NCI-H2081 treated with DMSO at 0.1 percent for 48 hours (cell line): ENCODE results near the gene TFDP1.
"Not testable (repeated sequence)": the region's sequence is repeated elsewhere in the genome, so short reads cannot be mapped to it uniquely, and the experiment has no call there.

Experiments used
- DNase-seq: peaks from one replicate; lab custom pipeline; 2025; lab: John Stamatoyannopoulos, UW

TFDP1 gene

GRCh38 chr13:113567681-113568080, 16.9 kb upstream of the TFDP1 start:
- no peak for DNase-seq

DNA sequence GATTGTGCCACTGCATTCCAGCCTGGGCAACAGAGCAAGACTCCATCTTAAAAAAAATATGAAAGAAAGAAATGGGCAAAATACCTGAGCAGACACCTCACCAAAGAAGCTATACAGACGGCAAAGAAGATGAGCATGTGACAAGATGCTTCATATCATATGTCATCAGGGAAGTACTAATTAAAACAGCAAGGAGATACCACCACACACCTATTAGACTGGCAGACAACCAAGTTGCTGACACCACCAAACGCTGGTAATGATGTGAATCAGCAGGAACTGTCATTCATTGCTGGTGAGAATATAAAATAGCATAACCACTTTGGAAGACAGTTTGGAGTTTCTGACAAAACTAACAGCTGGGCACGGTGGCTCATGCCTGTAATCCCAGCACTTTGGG, 11.5 kb upstream of the TFDP1 start:
- DNase-seq: no peak

DNA sequence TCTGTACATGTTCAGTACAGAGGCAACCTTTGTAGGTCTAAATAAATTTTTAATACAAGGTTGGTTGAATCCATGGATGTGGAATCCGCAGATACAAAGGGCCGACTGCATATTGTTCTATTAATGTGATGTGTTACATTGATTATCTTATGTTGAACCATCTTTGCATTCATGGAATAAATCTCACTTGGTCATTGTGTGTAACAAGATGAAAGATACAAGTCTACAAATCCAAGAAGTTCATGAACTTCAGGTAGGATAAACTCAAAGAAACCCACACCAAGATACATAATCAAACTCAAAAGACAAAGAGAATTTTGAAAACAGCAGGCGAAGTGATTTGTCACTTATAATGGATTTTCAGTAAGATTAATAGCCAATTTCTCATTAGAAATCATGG, 8.0 kb upstream of the TFDP1 start:
- DNase-seq: no peak

DNA sequence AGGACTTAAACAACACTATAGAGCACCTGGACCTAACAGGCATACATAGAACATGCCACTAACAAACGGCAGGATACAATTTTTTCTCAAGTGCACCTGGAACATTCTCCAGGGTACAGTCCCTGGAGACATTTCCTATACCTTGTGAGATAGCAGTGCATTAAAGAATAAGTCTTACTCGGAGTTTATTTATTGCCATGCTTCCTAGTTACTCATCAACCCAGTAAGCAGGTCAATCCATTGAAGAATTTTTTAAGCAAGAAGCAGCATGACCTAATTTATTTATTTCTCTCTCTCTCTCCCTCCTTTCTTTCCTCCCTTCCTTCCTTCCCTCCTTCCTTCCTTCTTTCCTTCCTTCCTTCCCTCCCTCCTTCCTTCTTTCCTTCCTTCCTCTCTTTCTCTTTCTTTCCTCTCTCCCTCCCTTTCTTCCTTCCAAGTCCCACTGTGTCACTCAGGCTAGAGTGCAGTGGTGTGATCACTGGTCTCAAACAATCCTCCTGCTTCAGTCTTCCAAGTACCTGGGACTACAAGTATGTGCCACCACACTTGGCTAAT, 6.6 kb upstream of the TFDP1 start:
- no peak for DNase-seq

DNA sequence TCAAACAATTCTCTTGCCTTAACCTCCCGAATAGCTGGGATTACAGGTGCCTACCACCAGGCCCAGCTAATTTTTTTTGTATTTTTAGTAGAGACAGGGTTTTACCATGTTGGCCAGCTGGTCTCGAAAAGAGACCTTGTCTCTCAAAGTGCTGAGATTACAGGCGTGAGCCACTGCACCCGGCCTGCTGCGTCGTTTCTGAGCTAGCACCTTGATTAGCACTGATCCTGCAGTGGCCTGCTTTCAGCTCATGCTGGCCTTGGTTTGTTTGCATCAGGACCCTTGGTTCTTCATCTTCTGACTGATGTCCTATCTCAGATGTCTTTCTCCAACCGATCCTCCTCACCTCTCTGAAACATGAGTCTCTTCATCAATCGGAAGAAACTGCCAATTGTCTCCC, 4.9 kb upstream of the TFDP1 start:
- no peak for DNase-seq

- no peak for DNase-seq
Observed at GRCh38 chr13:113581871-113582270, 2.7 kb upstream of the TFDP1 start.

- no peak for DNase-seq
Observed at GRCh38 chr13:113582841-113583631, 1.5 kb upstream of the TFDP1 start.

GRCh38 chr13:113584870-113585671, 518 bp downstream of the TFDP1 start:
- no peak for DNase-seq

DNA sequence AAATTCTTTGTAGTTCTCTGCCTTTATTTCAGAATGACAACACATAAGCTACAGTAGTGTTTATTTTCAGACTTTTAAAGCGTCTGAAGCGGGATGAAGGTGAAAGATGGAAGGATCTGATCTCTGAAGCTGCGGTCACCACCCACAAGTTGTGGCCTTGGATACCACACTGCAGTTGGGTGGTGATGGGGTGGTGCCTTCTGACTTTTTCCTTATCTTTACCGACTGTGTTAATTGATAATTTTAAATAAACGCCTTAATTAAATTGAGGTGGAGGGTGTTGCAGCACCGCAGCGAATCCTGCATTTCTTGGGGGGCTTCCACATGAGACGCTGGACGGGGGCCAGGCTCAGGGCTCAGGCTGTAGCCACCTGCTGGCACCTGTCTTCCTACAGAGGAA, 1.3 kb downstream of the TFDP1 start:
- no peak for DNase-seq

DNA sequence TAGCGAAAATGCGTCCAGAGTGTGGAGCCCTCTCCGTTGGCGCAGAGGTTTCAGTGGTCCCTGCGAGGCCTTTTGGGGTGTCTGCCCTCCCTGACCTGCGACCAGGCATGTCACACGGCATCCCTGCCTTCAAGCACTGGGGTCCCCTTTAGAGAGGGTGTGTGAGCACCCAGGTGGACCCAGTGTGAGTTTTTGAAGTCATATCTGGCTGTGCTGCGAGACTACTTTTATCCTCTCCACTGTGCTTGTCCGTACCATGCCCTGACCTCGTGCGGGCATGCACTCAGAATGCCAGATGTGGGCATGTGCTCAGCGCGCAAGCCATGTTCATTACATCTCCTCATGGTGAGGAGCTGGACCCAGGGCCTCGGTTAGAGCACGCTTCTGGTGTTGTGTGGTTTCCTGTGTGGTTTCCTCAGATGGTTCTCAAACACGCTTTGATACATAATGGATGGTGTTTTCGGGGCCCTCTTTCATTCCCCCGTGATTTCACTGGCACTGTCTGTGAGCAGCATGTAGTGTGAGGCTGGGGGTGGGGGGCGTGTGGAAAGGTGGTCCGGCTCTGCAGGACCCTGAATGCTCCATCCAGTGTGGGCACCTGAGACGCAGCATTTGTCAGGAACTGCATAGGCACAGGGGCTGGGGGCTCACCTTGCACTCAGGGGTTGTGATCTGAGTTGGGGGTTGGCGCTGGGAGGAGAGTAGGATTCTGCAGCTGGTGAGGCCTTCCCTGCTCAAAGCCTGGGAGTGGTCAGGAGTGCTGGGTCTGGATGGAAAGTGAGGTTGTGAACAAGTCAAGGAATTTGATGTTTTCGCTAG, 2.3 kb downstream of the TFDP1 start:
- no peak for DNase-seq

- no peak for DNase-seq
Observed at GRCh38 chr13:113588394-113589111, 4.0 kb downstream of the TFDP1 start.

DNA sequence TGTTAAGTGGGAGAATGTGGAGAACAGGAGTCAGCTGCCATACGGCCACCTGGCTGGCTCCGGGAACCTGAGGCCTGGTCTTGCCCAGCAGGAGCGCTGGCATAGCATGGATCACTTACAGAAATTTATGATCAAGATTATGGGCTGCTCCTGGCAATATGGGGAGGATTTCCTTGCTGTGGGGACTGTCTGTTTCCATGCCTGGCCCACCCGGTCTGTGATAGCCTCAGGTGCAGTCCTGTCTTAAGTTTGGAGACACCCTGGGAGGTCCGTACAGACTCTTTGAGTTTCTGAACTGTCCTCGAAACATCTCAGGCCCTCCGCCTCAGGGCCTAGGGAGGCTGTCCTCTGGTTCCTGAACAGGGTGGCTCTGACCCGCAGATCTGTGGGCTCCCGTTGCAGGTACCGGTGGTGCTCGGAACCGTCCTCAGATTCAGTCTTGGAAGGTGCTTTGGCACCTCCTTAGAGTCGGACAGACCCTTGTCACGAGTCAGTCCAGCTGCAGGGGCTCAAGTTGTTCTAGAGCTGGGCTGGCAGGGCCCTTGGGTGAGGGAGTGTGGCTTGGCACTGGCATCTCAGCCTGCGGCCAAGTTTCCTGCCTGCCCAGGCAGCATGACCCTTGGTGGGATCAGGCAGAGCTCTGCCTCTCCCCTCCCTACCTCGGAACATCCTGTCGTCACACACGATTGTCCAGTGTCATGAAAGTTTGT, 4.9 kb downstream of the TFDP1 start:
- no peak for DNase-seq

DNA sequence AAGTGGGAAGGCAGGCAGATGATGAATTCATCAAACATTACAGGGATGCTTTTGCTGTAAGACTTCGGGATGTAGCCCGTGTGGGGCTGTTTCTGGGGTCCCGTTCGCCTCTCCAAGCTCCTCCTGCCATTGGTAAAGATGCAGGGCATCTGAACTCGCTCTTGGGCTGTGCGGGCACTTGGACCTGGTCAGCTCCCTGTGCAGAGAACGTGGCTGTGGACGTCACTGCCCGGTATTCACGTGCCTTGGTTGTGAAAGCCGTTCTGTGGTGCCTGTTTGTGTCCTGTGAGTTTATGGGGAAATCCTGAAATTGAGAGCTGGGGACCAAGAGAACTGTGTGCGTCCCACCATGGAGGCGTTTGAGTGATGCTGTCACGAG, 5.4 kb downstream of the TFDP1 start:
- DNase-seq: no peak

DNA sequence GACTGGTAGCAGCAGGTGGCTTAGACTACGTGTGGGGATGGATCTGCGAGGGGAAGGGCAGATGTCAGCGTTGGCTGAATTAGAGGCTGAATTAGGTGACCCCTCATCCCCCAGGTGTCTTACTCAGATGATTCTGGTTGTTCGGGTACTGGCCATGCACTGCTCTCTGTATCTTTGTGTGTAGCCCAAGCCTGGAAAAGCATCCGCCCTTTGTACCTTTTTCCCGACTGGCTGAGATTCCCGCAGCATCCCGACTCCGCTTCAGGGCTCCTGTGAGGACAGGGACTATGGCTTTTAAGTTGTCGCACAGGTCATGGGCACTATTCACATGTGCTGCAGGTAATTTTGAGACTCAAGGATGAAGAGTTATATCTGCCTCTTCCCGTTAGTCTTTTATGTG, 7.2 kb downstream of the TFDP1 start:
- no peak for DNase-seq

- no peak for DNase-seq
Observed at GRCh38 chr13:113592571-113592970, 8.0 kb downstream of the TFDP1 start.

GRCh38 chr13:113594066-113594821, 9.7 kb downstream of the TFDP1 start:
- not testable (repeated sequence) for DNase-seq

DNA sequence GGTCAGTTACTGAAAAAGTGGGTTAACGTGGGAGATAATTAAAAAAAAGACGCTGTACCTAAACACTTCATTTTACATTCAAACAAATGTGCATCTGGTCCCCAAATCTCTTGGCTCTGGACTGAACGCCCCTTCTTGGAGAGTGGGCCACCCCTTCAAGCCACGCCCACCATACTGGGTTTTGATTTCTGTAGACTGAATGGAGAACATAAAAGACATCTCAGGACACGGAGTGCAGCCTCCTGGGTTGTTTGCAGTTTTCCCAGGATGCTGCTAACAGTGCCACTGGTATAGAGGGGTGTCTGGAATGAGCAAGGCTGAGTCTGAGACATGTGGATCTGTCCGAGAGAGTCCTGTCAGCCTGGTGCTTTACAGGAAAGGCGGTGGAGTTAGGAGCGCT, 10.6 kb downstream of the TFDP1 start:
- no peak for DNase-seq

DNA sequence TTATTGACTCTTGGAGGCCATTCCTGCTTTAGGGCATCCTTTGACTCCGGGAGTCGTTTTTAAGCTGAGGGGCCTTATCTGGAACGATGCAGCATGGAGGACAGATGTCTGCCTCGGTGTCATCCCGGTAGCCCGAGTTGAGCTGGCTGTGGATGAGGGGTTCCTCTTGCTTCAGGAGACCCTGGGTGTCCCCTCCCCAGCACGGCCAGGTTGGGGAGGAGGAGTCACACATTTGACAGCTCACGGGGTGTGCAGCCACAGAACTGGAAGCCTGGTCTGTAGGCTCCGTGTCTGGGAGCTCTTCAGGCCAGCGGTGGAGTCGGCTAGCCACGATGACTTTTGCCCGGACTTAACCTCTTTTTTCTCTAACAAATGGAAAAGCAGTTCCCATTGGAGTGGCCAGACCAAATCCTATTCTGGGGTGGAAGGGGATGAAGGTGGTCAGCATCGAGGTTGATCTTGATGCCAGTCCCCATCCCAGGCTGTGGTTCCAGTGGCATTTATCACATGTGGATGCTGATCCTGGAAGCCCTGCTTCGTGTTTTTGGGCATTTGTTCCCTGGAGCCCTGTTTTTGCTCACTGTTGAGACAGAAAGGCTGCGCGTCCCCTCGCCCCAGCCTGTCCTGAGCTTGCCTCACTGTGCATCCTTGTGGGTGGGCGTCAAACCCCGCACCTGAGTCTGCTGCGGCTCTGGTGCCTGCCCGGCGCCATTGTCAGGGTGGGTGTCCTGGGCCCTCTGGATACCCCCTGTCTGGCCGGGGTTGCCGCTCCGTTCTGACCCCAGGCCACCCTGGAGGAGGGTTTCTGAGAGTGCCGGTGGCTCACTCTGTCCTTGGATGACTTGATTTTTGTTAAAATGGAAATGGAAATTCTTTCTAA, 12.0 kb downstream of the TFDP1 start:
- DNase-seq: no peak

DNA sequence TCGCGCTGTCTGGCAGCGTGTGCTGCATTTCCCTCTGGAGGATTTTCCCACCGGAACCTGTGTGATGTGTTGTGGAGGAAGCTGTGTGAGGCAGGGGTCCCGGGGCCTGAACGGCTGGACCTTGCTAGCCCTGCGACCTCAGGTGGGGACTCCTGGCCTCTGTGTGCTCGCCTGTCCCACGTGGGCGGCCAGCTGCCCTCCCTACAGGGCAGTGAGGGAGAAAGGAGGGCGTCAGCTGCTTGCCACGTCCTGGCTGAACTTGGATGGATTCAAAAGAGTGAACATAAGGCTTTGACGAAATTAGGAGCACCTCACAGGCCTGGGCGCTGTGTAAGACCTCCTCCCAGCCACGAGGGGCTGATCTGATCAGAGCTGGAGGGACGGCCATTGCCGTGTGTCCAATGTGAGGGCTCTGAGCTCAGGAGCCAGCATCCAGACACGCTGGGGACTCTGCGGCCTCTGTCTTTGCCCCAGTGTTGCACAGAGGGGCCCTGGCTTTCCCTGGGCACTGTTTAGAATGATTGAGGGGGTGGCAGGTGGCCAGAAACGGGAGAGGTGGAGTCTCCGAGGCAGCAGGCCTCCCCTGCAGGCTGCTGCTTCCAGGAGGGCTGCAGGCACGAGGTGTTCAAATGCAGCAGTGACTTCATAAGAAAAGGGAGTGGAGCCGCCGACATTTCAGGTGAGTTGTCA, 13.0 kb downstream of the TFDP1 start:
- DNase-seq: no peak
